Panc1 (cell line): ENCODE measurements around the gene FUT7. TPM values are rescaled to one million over a fixed set of nuclear protein-coding genes. Genes with fewer than 3 reads are reported as not detected.

ENCODE experiments used
- ATAC-seq: fragments of 200-7000 bp; cut with Tn5 transposase; 2 replicates; pipeline ENCODE4 v1.9.1; 2020; ENCODE audit warnings: mild to moderate bottlenecking, moderate library complexity
- BruUV-seq: library from RNA; stranded (reverse); fragments of 400-500 nt; replicated peaks from 2 replicates; lab custom pipeline; 2021; lab: Mats Ljungman, UMichigan
- CTCF ChIA-PET: fragments of 300-600 bp; sonication (Branson Sonifier 250); formaldehyde crosslinking; loops from one replicate; lab custom pipeline; 2022; ENCODE audit warnings: antibody characterized with exemption; lab: Charles Lee
- POLR2A ChIA-PET: fragments of 300-600 bp; sonication (Branson Sonifier 250); formaldehyde crosslinking; loops from one replicate; lab custom pipeline; 2022; ENCODE audit warnings: antibody characterized with exemption; lab: Charles Lee
- DNase-seq: peaks from one replicate; pipeline ENCODE4 v3.0.0-alpha.2; 2010; ENCODE audit warnings: low read depth, low spot score
- H3K27ac ChIP-seq: 2 replicates; pipeline ENCODE4 v1.5.1; 2011; ENCODE audit warnings: mild to moderate bottlenecking, low read length, inconsistent platforms
- H3K27me3 ChIP-seq: fragments of 200-500 bp; sonication (Bioruptor generic); 2 replicates; pipeline ENCODE4 v1.6.0; 2014; ENCODE audit warnings: low read length, inconsistent platforms; ENCODE audit not compliant: control insufficient read depth, insufficient read depth
- H3K36me3 ChIP-seq: fragments of 200-500 bp; sonication (Bioruptor generic); 2 replicates; pipeline ENCODE4 v1.5.1; 2014; ENCODE audit warnings: inconsistent platforms, mild to moderate bottlenecking, low read length, moderate library complexity; ENCODE audit not compliant: control insufficient read depth, insufficient read depth
- H3K4me1 ChIP-seq: 2 replicates; pipeline ENCODE4 v1.5.1; 2011; ENCODE audit warnings: inconsistent platforms, mild to moderate bottlenecking, low read length, moderate library complexity; ENCODE audit not compliant: control insufficient read depth, insufficient read depth
- H3K4me3 ChIP-seq, 2 experiments: 2 replicates each; pipeline ENCODE4 v1.5.1; 2011 to 2012; ENCODE audit warnings: low read depth in 2 of 2, low read length in 2 of 2, mild to moderate bottlenecking in 2 of 2, inconsistent platforms in 1 of 2, moderate library complexity in 1 of 2
- H3K9me3 ChIP-seq: fragments of 200-500 bp; sonication (Bioruptor generic); 2 replicates; pipeline ENCODE4 v1.5.1; 2014; ENCODE audit warnings: low read depth, mild to moderate bottlenecking, inconsistent platforms, low read length, moderate library complexity; ENCODE audit not compliant: control insufficient read depth, insufficient read depth
- CTCF ChIP-seq: fragments of 450-650 bp; IDR thresholded peaks from 2 replicates; pipeline ENCODE4 v1.5.1; 2017; ENCODE audit warnings: mild to moderate bottlenecking
- POLR2AphosphoS5 ChIP-seq: IDR thresholded peaks from 2 replicates; pipeline ENCODE4 v1.6.1; 2012; ENCODE audit warnings: mild to moderate bottlenecking, low read depth, low read length, moderate library complexity
- REST ChIP-seq, 2 experiments: IDR thresholded peaks; 2 replicates each; pipeline ENCODE4 v1.6.1; 2011 to 2012; ENCODE audit warnings: low read depth in 2 of 2, control low read depth in 1 of 2, low read length in 1 of 2, mild to moderate bottlenecking in 1 of 2, moderate library complexity in 1 of 2; ENCODE audit not compliant: insufficient read depth in 1 of 2
- SIN3A ChIP-seq: IDR thresholded peaks from 2 replicates; pipeline ENCODE4 v1.6.1; 2012; ENCODE audit warnings: low read depth, mild to moderate bottlenecking, low read length, moderate library complexity, borderline replicate concordance; ENCODE audit not compliant: insufficient read depth
- TCF7L2 ChIP-seq: IDR thresholded peaks from 2 replicates; pipeline ENCODE4 v1.6.1; 2011; ENCODE audit warnings: mild to moderate bottlenecking, low read depth, low read length, inconsistent platforms
- in situ Hi-C: cut with HindIII; loops from 2 replicates; pipeline ENCODE4 v1.10.0; 2016; ENCODE audit warnings: low sequenced_read_pairs, low pct_unique_long_range_greater_than_20kb
- intact Hi-C: fragments of 100-400 bp; cut with micrococcal nuclease; formaldehyde crosslinking; loops from one replicate; pipeline ENCODE4 v1.10.0; 2022; ENCODE audit not compliant: unreplicated experiment
- total RNA-seq: library from RNA; stranded (reverse); gene quantifications from one replicate; pipeline ENCODE4 v1.2.1, GENCODE V29; 2021; ENCODE audit not compliant: unreplicated experiment

The FUT7 gene
- total RNA-seq, 1 experiment from 2014 or later = not detected

- intact Hi-C loops = no loop called here
- no peaks in the 10 kb centered on the region for H3K27me3 ChIP-seq
- no peaks in the 10 kb centered on the region for H3K4me1 ChIP-seq
- H3K4me3 ChIP-seq = no peak overlapping the region
- CTCF ChIA-PET = interaction anchor here (1.1 to 1.3 kb wide), 2 partner anchors 27 to 33 kb away, joined by 3 to 4 read pairs; no protein-coding TSS in a partner anchor
- H3K9me3 ChIP-seq = no peaks in the 10 kb centered on the region
- DNase-seq (no peak), ATAC-seq (no peak)
- POLR2A ChIA-PET = no interaction called here
- H3K36me3 ChIP-seq = no peaks in the 10 kb centered on the region
- H3K27ac ChIP-seq = no peak overlapping the region
- no TSS peak for BruUV-seq
- in situ Hi-C loops = no loop called here
- no peak for TF ChIP-seq REST (IDR thresholded peaks at IDR 0.05; ENCODE audit: insufficient read depth in 1 of 2, low read depth in 2 of 2, low read length in 1 of 2)
- TF ChIP-seq SIN3A = no peak
- TF ChIP-seq CTCF = no peak
- TF ChIP-seq TCF7L2 = no peak
- no peak for TF ChIP-seq POLR2AphosphoS5
Measured at GRCh38 chr9:137001857-137002645, 29.8 kb downstream of the FUT7 start.

GRCh38 chr9:137000177-137000930 is 31.5 kb downstream of the FUT7 start:
- Histone ChIP-seq H3K36me3 (no peaks in the 10 kb centered on the region), H3K4me3 (no peak overlapping the region), H3K27ac (no peak overlapping the region), H3K9me3 (no peaks in the 10 kb centered on the region), H3K4me1 (peaks cover 10% of the 10 kb centered on the region), H3K27me3 (no peaks in the 10 kb centered on the region)
- BruUV-seq = no TSS peak
- CTCF ChIA-PET = no interaction called here
- TF ChIP-seq POLR2AphosphoS5 (no peak), SIN3A (no peak), REST (IDR thresholded peaks at IDR 0.05; ENCODE audit: insufficient read depth in 1 of 2, low read depth in 2 of 2, low read length in 1 of 2) (no peak)
- ATAC-seq = no peak
- no peak for DNase-seq
- in situ Hi-C loops = no loop called here
- POLR2A ChIA-PET = no interaction called here
- intact Hi-C loops = no loop called here
